ENCODE results near the gene BMP7.

Gene BMP7

GRCh38 chr20:57152557-57152956 lies 113.9 kb downstream of the BMP7 start:
- DNase-seq (ENCODE audit: low read depth, low spot score): no peak

- no peak for DNase-seq (ENCODE audit: low read depth, low spot score)
These were observed 115.9 kb downstream of the BMP7 start for GRCh38 chr20:57150559-57150958.

DNA sequence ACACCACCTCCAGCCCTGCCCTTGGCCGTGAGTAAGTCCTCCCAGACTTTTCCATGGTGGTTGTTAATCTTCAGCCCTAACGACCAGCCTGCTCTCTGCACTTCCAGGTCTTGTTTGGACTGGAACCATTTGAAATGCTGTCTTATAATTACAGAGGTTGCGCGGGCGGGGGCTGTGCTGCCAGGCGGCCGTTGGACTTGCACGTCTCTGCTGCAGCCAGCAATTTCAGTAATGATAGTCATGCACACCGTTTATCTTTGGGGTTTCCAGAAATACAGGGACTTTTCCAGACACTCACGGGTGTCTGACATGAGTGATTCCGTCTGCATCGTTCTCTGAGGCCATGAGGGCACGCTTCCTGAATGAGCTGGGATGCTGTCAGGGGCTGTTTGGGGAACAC lies 118.2 kb downstream of the BMP7 start:
- DNase-seq (ENCODE audit: low read depth, low spot score): no peak

DNA sequence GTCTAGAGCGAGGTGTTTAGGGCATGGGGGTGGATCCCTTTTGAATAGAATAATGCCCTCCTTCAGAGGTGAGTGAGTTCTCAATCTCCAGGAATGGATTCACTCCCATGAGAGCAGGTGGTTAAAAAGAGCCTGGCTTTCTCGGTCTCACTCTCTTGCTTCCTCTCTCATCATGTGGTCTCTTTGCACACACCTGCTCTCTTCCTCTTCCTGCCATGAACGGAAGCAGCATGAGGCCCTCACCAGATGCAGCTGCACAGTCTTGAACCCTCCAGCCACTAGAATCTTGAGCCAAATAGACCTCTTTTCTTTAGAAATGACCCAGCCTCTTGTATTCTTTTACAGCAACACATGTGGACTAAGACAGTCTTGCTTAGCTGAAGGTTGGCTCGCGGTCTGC lies 119.3 kb downstream of the BMP7 start:
- no peak for DNase-seq (ENCODE audit: low read depth, low spot score)

DNA sequence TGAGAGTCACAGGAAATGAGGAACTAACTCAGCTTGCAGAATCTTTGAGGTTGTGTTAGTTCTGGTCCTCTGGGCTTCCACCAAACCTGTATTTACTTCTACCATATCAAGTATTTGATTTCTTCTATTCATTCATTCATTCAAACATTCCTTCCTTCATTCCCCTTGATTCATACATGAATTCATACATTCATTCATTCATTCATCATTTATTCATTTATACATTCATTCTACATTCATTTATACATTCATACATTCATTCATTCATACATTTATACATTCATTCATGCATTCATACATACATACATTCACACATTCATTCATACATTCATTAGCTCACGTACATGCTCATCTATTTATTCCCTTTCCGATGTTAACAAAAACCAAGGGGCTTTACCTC lies 120.3 kb downstream of the BMP7 start:
- no peak for DNase-seq (ENCODE audit: low read depth, low spot score)

GRCh38 chr20:57145089-57145631 lies 121.3 kb downstream of the BMP7 start:
- DNase-seq (ENCODE audit: low read depth, low spot score): no peak

- no peak for DNase-seq (ENCODE audit: low read depth, low spot score)
These were observed 123.3 kb downstream of the BMP7 start for GRCh38 chr20:57143173-57143572.

- DNase-seq (ENCODE audit: low read depth, low spot score): no peak
These were observed 123.8 kb downstream of the BMP7 start for GRCh38 chr20:57142667-57143066.

GRCh38 chr20:57141492-57141891 lies 124.9 kb downstream of the BMP7 start:
- DNase-seq (ENCODE audit: low read depth, low spot score): no peak

DNA sequence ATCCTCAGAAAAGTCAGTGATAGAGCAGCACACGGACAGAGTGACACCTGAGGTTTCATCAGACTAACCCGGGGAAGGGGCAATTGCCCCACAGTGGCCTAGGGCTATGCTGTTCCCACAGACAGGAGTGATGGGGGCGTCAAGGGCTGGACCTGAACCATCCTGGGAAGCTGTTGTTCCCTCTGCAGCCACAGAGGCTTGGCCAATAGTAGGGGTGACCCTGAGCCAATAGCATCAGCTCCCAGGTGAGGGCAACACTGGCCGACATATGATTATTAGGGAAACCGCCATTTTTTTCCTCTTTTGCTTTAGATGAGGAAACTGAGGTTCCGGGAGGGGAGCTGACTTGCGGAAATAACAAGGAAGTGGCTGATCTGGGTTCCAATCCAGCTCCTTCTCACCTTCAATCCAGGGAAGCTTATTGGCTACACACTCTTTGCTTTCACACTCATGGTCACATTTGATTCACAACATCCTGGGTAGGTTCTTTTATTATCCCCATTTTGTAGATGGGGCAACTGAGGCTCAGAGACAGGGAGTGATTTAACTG lies 126.0 kb downstream of the BMP7 start:
- no peak for DNase-seq (ENCODE audit: low read depth, low spot score)

DNA sequence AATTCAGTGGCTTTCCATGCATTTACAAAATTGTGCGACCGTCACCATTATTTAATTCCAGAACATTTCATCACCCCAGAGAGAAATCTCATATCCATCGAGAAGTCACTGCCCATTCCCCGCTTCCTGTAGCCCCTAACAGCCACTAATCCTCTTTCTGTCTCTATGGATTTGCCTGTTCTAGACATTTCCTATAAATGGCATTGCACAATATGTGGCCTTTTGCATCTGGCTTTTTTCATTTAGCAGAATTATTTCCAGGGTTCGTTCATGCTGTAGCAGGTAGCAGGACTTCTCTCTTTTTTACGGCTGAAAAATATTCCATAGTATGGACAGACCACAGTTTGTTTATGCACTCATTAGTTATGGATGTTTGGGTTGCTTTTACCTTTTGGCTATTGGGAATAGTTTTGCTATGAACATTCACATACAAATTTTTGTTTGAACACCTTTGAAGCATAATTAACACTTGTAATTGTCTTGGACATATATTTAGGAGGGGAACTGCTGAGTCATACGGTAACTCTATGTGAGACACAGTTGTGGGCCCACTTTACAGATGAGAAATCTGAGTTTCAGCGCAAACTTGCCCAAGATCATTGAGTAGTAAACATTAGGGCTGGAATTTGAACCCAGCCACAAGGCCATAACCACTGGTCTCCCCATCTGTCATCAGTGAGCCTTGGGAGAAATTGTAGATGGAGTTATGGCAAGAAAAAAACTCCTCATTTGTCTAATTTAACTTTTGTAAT lies 126.9 kb downstream of the BMP7 start:
- no peak for DNase-seq (ENCODE audit: low read depth, low spot score)

- no peak for DNase-seq (ENCODE audit: low read depth, low spot score)
These were observed 128.0 kb downstream of the BMP7 start for GRCh38 chr20:57138198-57138995.

DNA sequence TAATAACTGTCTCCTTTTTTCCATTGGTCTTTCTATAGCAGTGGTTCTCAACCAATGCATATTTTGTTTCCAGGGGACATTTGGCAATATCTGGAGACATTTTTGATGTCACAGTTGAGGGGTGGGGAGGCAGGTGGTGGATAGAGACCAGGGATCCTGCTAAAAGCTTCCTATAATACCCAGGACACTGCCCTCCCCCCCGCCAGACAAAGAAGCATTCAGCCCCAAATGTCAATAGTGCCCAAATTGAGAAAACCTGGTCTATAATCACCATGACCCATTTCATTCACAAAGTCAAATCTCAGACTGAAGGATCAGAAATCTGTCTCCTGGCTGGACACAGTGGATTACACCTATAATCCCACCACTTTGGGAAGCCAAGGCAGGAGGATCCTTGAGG lies 128.8 kb downstream of the BMP7 start:
- DNase-seq (ENCODE audit: low read depth, low spot score): no peak

- DNase-seq (ENCODE audit: low read depth, low spot score): no peak
These were observed 129.7 kb downstream of the BMP7 start for GRCh38 chr20:57136734-57137133.

- no peak for DNase-seq (ENCODE audit: low read depth, low spot score)
These were observed 130.6 kb downstream of the BMP7 start for GRCh38 chr20:57135875-57136274.

DNA sequence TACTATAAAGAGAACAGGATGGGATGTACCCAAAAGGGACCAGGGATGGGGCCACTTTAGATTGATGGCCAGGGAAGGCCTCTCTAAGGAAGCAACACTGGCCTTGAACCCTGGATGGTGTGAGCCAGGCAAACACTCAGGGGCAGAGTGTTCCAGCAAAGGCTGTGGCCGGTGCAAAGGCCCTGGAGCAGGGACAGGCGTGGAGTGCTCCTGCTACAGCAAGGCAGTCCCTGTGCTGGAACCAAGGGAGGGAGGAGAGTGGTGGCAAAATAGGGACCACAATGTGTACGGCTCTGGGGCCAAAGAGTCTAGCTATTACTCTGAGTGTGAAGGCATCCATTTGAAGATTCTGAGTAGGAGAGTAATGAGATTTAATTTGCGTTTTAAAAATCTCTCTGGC lies 131.6 kb downstream of the BMP7 start:
- DNase-seq (ENCODE audit: low read depth, low spot score): no peak

DNA sequence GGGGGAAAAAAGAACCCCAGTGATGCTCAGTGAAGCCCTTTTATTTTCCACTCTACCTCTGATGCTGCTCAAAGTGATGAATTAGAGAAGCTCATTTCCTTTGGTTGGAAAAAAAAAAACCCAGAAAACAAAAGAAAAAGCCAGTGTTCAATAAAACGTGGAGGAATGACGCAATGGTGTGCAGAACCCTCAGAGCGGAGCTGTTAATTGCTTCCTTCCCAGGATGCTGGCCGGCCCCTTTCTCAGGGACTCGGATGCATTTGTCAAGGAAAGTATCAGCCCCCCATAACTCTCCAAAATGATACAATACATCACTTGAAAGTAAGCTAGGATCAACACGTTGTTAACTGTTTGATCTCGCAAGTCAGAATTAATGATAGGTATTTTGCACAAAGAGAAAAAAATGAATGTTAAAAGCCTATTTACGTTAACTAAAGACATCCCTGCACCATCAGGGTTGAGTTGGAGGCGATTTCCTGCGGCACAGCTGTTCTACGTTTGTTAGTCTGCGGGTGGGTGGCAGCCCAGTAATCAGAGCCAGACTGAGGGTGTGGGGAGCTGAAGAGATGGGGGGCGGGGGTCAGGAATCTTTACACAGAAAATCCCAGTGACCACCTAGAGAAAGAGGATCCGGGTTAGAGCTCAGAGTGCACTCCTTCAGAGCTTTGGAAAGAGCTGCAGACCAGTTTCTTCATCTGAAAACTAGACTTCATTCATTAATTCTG lies 132.4 kb downstream of the BMP7 start:
- no peak for DNase-seq (ENCODE audit: low read depth, low spot score)

DNA sequence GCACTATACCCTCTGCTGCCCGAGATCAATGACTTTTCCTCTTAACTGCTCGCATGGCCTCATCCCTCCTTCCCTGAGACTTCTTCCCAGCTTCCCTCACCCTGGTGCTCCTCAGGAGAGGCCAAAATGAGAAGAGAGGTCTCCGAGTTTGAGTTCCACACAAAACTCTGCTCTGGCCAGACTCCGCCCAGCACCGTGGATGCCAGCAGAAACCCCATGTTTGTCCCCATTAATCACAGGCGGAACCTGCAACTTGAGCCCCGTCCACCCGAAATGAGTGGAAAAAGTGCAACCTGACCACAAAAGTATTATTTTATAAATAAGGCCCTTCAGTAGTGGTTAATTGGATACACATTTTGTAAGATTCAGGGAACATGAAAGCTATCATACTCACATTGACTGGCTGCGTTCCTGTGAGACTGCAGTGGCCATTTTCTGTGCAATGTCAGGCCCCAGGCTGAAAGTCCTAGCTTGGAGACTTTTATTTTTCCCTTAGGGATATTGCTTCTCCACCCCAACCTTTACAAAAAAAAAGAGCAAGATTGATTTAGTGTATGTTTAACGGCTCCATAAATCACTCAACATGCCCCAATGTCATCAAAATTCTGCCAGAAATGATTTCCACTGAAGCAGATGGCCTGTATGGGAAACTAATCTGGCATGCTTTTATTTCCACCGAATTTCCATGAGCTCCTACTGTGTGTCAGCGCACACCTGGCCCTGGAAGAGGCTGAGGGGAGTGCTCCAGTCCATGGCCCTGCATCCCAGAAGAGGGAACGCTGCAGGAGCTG lies 134.6 kb downstream of the BMP7 start:
- no peak for DNase-seq (ENCODE audit: low read depth, low spot score)

- no peak for DNase-seq (ENCODE audit: low read depth, low spot score)
These were observed 135.4 kb downstream of the BMP7 start for GRCh38 chr20:57131077-57131476.

DNA sequence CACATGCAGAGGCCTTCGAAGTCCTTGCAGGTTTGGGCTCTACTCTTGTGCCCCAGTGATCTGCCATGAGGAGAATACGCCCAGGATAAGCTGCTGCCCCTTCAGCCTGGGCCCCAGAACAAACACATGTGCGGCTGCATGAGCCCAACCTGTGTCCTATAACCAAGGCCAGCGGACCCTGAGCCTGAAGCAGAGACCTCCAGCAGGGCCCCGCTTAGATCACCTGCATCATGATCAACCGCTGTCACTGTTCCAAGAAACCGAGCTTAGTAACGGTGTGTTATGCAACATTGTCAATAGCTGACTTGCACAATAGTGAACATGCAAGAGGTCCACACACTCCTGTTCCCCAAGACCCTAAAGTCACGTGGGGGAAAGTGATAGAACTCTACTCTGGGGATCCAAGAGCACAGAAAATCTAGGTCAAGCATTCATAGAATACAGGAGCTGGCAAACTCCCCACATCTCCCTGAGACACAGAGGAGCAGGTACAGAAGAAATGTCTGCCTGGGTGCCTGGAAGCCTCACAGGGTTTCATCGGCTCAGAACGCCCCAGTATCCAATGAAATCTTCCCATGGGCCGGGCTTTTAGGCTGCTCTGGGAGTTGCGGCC lies 136.2 kb downstream of the BMP7 start:
- no peak for DNase-seq (ENCODE audit: low read depth, low spot score)

- no peak for DNase-seq (ENCODE audit: low read depth, low spot score)
These were observed 137.1 kb downstream of the BMP7 start for GRCh38 chr20:57129303-57129702.

All from brain pericyte (primary cell).